Measurements from ENCODE around the gene ARHGAP26. TPM values are rescaled to one million over a fixed set of nuclear protein-coding genes. Genes with fewer than 3 reads are reported as not detected.

The ARHGAP26 gene
- total and polyA plus RNA-seq, 4 donors = 1.8 to 16.7 (median 4.1) TPM

DNA sequence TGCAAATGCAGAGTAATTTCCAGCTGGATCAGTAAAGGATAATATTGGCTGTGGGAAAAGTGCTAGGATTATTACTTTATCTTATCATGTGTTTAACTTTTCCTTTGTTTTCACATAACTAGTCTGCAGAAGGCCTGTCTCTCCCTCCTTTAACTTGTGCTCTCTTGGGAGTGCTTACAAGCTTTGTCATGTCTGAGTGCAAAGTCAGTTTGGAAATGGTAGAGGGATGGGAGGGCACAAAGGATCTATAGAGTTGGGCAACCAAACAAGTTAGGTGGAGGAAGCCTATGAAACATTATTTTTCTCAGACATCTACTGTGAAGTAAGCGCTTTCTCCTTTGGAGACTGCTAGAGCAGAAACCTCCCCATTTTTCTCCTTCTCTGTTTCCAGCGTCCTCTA lies 308.8 kb downstream of the ARHGAP26 start:
- WGBS = 99% methylated on average over 2 of the region's 2 CpGs
- TF ChIP-seq, protein P1, sequence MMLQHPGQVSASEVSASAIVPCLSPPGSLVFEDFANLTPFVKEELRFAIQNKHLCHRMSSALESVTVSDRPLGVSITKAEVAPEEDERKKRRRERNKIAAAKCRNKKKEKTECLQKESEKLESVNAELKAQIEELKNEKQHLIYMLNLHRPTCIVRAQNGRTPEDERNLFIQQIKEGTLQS (IDR thresholded peaks at IDR 0.05) = no peak
- no peak for TF ChIP-seq HNF4G (IDR thresholded peaks at IDR 0.05)
- no peak for TF ChIP-seq GABPA (IDR thresholded peaks at IDR 0.05 in 1 of 2, conservative IDR thresholded peaks at IDR 0.05 in 1 of 2)
- no peak for TF ChIP-seq SP1 (IDR thresholded peaks at IDR 0.05)
- TF ChIP-seq, protein P2, sequence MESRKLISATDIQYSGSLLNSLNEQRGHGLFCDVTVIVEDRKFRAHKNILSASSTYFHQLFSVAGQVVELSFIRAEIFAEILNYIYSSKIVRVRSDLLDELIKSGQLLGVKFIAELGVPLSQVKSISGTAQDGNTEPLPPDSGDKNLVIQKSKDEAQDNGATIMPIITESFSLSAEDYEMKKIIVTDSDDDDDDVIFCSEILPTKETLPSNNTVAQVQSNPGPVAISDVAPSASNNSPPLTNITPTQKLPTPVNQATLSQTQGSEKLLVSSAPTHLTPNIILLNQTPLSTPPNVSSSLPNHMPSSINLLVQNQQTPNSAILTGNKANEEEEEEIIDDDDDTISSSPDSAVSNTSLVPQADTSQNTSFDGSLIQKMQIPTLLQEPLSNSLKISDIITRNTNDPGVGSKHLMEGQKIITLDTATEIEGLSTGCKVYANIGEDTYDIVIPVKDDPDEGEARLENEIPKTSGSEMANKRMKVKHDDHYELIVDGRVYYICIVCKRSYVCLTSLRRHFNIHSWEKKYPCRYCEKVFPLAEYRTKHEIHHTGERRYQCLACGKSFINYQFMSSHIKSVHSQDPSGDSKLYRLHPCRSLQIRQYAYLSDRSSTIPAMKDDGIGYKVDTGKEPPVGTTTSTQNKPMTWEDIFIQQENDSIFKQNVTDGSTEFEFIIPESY (IDR thresholded peaks at IDR 0.05) = no peak
- TF ChIP-seq HNF4A (conservative IDR thresholded peaks at IDR 0.05) = no peak
- TF ChIP-seq RXRA (IDR thresholded peaks at IDR 0.05) = no peak
- TF ChIP-seq EGR1 (IDR thresholded peaks at IDR 0.05; ENCODE audit: low read depth in 2 of 2) = no peak
- no peak for TF ChIP-seq FOXA2 (IDR thresholded peaks at IDR 0.05)
- TF ChIP-seq, protein P3, sequence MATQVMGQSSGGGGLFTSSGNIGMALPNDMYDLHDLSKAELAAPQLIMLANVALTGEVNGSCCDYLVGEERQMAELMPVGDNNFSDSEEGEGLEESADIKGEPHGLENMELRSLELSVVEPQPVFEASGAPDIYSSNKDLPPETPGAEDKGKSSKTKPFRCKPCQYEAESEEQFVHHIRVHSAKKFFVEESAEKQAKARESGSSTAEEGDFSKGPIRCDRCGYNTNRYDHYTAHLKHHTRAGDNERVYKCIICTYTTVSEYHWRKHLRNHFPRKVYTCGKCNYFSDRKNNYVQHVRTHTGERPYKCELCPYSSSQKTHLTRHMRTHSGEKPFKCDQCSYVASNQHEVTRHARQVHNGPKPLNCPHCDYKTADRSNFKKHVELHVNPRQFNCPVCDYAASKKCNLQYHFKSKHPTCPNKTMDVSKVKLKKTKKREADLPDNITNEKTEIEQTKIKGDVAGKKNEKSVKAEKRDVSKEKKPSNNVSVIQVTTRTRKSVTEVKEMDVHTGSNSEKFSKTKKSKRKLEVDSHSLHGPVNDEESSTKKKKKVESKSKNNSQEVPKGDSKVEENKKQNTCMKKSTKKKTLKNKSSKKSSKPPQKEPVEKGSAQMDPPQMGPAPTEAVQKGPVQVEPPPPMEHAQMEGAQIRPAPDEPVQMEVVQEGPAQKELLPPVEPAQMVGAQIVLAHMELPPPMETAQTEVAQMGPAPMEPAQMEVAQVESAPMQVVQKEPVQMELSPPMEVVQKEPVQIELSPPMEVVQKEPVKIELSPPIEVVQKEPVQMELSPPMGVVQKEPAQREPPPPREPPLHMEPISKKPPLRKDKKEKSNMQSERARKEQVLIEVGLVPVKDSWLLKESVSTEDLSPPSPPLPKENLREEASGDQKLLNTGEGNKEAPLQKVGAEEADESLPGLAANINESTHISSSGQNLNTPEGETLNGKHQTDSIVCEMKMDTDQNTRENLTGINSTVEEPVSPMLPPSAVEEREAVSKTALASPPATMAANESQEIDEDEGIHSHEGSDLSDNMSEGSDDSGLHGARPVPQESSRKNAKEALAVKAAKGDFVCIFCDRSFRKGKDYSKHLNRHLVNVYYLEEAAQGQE (IDR thresholded peaks at IDR 0.05) = no peak
- no peak for TF ChIP-seq RAD21 (IDR thresholded peaks at IDR 0.05)
- TF ChIP-seq NR2F2 (IDR thresholded peaks at IDR 0.05) = no peak
- TF ChIP-seq JUND (IDR thresholded peaks at IDR 0.05) = no peak
- no peak for TF ChIP-seq YY1 (IDR thresholded peaks at IDR 0.05)
- TF ChIP-seq, protein P4, sequence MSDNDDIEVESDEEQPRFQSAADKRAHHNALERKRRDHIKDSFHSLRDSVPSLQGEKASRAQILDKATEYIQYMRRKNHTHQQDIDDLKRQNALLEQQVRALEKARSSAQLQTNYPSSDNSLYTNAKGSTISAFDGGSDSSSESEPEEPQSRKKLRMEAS (IDR thresholded peaks at IDR 0.05) = no peak
- TF ChIP-seq, protein P5, sequence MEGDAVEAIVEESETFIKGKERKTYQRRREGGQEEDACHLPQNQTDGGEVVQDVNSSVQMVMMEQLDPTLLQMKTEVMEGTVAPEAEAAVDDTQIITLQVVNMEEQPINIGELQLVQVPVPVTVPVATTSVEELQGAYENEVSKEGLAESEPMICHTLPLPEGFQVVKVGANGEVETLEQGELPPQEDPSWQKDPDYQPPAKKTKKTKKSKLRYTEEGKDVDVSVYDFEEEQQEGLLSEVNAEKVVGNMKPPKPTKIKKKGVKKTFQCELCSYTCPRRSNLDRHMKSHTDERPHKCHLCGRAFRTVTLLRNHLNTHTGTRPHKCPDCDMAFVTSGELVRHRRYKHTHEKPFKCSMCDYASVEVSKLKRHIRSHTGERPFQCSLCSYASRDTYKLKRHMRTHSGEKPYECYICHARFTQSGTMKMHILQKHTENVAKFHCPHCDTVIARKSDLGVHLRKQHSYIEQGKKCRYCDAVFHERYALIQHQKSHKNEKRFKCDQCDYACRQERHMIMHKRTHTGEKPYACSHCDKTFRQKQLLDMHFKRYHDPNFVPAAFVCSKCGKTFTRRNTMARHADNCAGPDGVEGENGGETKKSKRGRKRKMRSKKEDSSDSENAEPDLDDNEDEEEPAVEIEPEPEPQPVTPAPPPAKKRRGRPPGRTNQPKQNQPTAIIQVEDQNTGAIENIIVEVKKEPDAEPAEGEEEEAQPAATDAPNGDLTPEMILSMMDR (IDR thresholded peaks at IDR 0.05; ENCODE audit: low read depth, low read length, missing input control) = no peak
- no peak for TF ChIP-seq FOXA1 (IDR thresholded peaks at IDR 0.05)
- no peak for TF ChIP-seq TAF1 (conservative IDR thresholded peaks at IDR 0.05)
- Histone ChIP-seq H3K9me3 (ENCODE audit: control insufficient read depth in 4 of 4, low read length in 3 of 4) (no peaks in the 10 kb centered on the region), H3K27ac (ENCODE audit: low read depth in 1 of 2, low read length in 2 of 2) (no peak overlapping the region), H3K9ac (ENCODE audit: low read depth in 1 of 2, low read length in 2 of 2) (no peak overlapping the region), H3K36me3 (ENCODE audit: control insufficient read depth in 4 of 4, insufficient read depth in 3 of 4, low read depth in 1 of 4, low read length in 3 of 4) (no peaks in the 10 kb centered on the region), H3K4me3 (ENCODE audit: low read depth in 1 of 3, low read length in 3 of 3) (no peak overlapping the region), H3K27me3 (ENCODE audit: control insufficient read depth in 4 of 4, insufficient read depth in 4 of 4, low read length in 3 of 4) (no peaks in the 10 kb centered on the region), H3K4me1 (ENCODE audit: control insufficient read depth in 4 of 4, insufficient read depth in 4 of 4, low read length in 3 of 4) (no peaks in the 10 kb centered on the region)
- DNase-seq (ENCODE audit: low spot score) = no peak

Data from liver (tissue), 9 donors.